HG03060 (cell line): ENCODE measurements around the gene CSKMT.

ENCODE experiments used
- ATAC-seq: cut with Tn5 transposase; IDR thresholded peaks from one replicate; pipeline ENCODE4 v1.9.1; 2021; ENCODE audit warnings: low read depth, moderate number of reproducible peaks; ENCODE audit not compliant: unreplicated experiment

The CSKMT gene

GRCh38 chr11:62715150-62716130 lies 50.3 kb downstream of the CSKMT start:
- no peak for ATAC-seq

- ATAC-seq = no peak
These were observed 51.1 kb downstream of the CSKMT start for GRCh38 chr11:62716206-62716605.

GRCh38 chr11:62716816-62717215 lies 51.7 kb downstream of the CSKMT start:
- no peak for ATAC-seq
